ENCODE data around the gene LARP4B.

LARP4B gene

GRCh38 chr10:822661-823367 lies 108.7 kb downstream of the LARP4B start:
- DNase-seq, result no peak

- DNase-seq, result no peak
Measured at GRCh38 chr10:822197-822596, 109.3 kb downstream of the LARP4B start.

GRCh38 chr10:821322-821721 lies 110.2 kb downstream of the LARP4B start:
- DNase-seq, result no peak

DNA sequence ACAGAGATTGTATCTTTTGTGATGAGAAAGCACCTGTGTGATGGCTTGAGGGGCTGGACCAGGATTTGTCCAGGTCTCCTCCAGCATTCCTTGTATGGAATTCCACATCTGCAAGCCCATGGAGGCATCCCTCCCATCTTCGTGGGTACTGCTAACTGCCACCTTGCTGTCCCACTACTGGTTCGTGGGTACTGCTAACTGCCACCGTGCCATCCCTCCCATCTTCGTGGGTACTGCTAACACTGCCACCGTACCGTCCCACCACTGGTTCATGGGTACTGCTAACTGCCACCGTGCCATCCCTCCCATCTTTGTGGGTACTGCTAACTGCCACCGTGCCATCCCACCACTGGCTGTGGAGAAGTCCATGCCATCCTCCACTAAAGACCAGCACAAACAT lies 111.7 kb downstream of the LARP4B start:
- no peak for DNase-seq

GRCh38 chr10:819326-819725 lies 112.2 kb downstream of the LARP4B start:
- no peak for DNase-seq

DNA sequence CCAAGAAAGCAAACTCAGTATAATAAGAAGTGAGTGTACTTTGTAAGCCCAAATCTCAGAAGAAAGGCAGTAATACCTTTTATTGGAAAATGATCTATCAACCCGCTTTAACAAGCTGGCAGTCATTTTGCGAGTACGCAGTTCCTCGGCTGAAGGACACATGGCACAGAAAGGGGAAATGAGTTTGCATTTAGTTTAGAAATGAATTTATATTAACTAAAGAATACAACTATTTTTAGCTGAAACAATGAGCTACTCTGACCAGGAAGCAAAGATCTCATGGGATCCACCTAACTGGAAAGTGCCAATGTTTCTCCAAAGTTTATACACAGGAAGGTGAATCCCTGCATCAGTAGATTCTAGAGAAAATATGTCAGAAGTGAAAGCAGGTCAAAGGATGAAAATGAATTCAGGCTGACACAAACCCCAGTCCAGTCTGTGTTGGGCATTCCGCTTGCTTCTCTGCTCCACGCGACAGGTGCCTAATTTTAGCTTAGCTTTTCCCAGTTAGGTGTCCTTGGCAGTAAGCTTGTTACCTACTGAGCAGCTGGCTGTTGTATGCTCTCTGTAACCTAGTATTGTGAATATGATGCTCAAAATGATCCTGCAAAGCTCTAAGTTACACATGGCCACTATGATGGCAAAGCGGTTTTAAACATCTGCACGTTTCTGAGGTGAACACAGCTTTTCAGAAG lies 112.8 kb downstream of the LARP4B start:
- DNase-seq, result no peak

GRCh38 chr10:818010-818409 lies 113.5 kb downstream of the LARP4B start:
- no peak for DNase-seq

GRCh38 chr10:817371-817770 lies 114.1 kb downstream of the LARP4B start:
- no peak for DNase-seq

GRCh38 chr10:816958-817357 lies 114.5 kb downstream of the LARP4B start:
- no peak for DNase-seq

DNA sequence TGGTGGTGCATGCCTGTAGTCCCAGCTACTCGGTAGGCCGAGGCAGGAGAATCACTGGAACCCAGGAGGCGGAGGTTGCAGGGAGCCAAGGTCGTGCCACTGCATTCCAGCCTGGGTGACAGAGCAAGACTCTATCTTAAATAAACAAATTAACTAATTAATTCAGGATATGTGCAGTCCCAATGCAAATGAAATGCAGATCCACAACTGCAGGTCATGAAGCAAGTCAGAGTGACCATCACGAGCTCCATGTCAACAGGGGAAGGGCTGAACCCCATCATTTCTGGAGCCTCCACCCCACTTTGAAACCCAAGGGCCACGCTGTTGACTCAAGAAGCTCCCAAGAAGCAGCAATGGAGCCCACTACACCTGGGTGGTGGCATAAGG lies 115.4 kb downstream of the LARP4B start:
- DNase-seq, result no peak

DNA sequence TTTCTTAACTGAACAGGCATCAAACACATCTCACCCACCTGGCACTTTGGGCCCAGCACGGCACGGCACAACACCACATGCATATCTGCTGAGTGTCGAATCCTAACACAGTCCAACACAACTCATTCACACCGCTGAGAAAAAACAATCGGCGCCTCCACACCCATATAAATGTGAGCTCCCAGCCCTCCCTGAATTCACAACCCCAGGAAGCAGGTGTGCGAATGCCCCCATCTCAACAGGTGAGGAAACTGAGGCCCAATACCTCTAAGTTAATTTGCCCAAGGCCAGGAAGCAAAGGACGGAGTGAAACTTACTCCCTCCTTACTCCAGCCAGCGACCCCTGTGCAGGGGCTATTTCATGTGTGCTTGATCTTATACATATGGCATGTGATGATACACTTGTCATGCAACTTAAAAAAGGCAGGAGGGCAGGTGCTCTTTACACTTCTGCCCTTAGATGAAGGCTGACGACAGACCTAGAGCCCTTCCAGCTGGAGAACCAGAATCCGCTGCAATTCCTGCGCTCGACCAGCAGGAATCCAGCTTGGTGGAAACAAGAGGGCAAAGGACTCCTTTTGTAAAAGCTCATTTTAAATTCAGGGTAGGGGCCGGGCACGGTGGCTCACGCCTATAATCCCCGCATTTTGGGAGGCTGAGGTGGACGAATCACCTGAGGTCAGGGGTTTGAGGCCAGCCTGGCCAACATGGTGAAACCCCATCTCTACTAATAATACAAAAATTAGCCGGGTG lies 116.0 kb downstream of the LARP4B start:
- no peak for DNase-seq

- DNase-seq, result no peak
Measured at GRCh38 chr10:814536-815302, 116.8 kb downstream of the LARP4B start.

DNA sequence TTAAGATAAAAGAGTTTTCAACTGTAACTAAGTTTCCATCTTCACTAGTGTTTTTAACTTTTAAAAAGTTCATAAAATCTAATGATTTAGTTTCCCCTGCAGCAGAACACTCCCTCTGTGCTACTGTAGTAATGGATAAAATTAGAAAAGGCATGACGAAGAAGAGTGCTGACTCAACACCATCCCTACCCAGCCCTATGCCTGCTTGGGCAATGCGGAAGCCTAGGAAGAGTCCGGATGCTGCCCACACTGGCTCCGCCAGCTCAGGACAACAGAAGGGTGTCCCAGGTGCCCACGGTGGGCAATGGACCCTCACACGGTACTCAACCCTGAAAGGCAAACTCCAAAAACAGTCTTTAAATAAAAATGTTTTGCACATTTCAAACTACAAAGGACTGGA lies 118.2 kb downstream of the LARP4B start:
- DNase-seq, result no peak

GRCh38 chr10:812787-813186 lies 118.7 kb downstream of the LARP4B start:
- DNase-seq, result no peak

GRCh38 chr10:811379-812175 lies 119.9 kb downstream of the LARP4B start:
- DNase-seq, result no peak

DNA sequence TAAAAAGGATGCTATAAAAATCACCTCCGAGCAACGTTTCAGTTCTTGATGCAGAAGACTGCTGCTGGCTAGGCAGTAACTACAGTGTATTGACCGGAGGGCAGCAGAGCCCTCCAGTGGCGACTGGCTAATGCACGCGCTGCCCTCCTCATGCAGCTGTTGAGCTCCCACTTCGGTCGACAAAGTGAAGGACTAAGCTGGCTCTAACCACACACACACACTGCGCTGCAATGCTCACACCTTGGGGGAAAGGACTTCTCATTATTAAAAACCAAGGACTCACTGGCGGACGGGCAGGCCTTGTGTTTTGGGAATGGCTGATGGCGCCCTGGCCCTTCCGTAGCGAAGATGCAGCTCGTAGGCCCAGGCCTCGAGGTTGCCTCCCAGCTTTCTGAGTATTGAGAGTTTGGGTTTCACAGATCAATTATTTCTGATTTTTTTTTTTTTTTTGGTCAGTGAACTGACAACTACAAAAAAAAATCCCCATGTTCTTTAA lies 121.1 kb downstream of the LARP4B start:
- no peak for DNase-seq

- no peak for DNase-seq
Measured at GRCh38 chr10:809671-810350, 121.7 kb downstream of the LARP4B start.

GRCh38 chr10:807958-808353 lies 123.5 kb downstream of the LARP4B start:
- DNase-seq, result no peak

- no peak for DNase-seq
Measured at GRCh38 chr10:807163-807957, 124.1 kb downstream of the LARP4B start.

GRCh38 chr10:806451-807162 lies 124.9 kb downstream of the LARP4B start:
- DNase-seq, result no peak
